AG10803 (cell line): ENCODE data around the gene PLXDC2.

Experiments used
- DNase-seq: peaks from one replicate; pipeline ENCODE4 v3.0.0; 2010; ENCODE audit warnings: low read depth
- H3K4me3 ChIP-seq: 2 replicates; pipeline ENCODE4 v1.5.1; 2011; ENCODE audit warnings: mild to moderate bottlenecking, low read length, control low read depth
- TF ChIP-seq, protein P1 (sequence below): conservative IDR thresholded peaks from 2 replicates; pipeline ENCODE4 v1.5.1; 2011; ENCODE audit warnings: mild to moderate bottlenecking, low read length, control low read depth, inconsistent platforms

PLXDC2 gene

GRCh38 chr10:19964625-19965024 is 148.4 kb downstream of the PLXDC2 start:
- no peak for DNase-seq

GRCh38 chr10:19966751-19967150 is 150.5 kb downstream of the PLXDC2 start:
- no peak for DNase-seq
- TF ChIP-seq, protein P1, sequence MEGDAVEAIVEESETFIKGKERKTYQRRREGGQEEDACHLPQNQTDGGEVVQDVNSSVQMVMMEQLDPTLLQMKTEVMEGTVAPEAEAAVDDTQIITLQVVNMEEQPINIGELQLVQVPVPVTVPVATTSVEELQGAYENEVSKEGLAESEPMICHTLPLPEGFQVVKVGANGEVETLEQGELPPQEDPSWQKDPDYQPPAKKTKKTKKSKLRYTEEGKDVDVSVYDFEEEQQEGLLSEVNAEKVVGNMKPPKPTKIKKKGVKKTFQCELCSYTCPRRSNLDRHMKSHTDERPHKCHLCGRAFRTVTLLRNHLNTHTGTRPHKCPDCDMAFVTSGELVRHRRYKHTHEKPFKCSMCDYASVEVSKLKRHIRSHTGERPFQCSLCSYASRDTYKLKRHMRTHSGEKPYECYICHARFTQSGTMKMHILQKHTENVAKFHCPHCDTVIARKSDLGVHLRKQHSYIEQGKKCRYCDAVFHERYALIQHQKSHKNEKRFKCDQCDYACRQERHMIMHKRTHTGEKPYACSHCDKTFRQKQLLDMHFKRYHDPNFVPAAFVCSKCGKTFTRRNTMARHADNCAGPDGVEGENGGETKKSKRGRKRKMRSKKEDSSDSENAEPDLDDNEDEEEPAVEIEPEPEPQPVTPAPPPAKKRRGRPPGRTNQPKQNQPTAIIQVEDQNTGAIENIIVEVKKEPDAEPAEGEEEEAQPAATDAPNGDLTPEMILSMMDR = no peak
- no peak overlapping the region for H3K4me3 ChIP-seq

More at GRCh38 chr10:19964625-19965024, 148.4 kb downstream of the PLXDC2 start:
- TF ChIP-seq, protein P1 = no peak
- no peak overlapping the region for H3K4me3 ChIP-seq

DNA sequence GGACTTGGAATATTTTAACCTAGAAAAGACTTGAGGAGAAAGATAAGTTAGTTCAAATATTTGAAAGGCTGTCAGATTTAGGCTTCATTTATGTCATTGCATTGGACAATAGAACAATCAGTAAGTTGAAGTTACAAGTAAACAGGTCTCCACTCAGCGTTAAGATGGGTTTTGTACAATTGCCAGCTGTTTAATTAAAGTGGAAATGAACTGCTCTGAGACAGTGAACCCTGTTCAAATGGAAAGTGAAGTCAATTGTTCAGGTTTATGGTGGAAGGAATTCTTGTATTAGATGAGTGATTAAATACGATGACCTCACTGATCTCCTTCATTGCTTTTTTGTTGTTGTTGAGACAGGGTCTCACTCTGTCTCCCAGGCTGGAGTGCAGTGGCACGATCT is 151.7 kb downstream of the PLXDC2 start:
- TF ChIP-seq, protein P1 = no peak
- DNase-seq = no peak
- no peak overlapping the region for H3K4me3 ChIP-seq

- no peak overlapping the region for H3K4me3 ChIP-seq
- TF ChIP-seq, protein P1 = no peak
- DNase-seq = peak; percentile 21
Observed at GRCh38 chr10:19968745-19969144, 152.5 kb downstream of the PLXDC2 start.

DNA sequence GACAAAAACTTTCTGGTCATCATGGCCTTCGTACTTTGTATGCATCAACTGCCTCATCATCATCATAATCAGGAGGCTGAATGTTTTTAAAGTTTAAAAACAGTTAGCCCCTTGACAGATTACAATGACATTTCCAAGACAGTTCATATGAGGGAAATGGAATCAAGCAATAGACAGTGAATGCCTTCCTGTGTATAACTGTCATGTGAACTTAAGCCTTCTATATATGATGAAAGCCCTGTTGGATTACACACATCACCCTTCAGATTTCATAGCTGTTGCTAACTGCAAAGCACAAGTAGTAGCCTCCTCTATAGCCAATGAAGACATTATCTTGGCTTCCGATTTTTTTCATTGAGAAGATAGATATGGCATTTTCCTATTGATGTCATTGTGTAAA is 154.0 kb downstream of the PLXDC2 start:
- DNase-seq = no peak
- no peak overlapping the region for H3K4me3 ChIP-seq
- TF ChIP-seq, protein P1 = no peak

- H3K4me3 ChIP-seq = no peak overlapping the region
- TF ChIP-seq, protein P1 = no peak
- no peak for DNase-seq
Observed at GRCh38 chr10:19970717-19971116, 154.5 kb downstream of the PLXDC2 start.

DNA sequence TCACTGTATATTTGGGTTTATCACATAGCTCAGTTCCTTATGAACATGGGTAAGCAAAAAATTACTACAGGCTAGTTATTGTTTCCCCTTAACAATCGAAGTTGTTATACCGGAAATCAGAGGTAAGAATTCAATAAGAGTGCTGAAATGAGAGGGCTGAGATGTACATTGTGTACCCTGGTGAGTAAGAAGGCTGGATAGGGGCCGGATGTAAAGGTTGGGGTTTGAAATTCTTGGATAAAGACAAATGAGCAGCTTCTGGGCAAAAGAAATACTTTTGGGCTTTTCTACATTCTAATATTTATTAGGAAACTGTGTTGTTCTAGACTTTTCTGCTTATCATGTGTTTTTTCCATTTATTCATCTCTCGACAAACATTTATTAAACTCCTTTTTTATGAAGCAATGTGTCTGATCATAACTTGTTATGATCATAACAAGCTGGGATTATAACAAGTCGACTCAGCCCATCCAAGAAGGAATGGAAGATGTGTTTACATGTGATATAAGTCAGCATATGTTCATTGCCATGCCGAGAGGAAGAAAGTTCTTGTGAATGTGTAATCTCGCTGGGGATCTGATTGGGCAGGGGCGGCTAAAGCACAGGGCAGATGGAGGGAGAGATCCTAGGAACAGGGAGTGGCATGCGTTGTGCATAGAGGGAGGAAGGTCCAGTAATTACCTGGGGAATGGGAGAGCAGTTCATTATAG is 155.3 kb downstream of the PLXDC2 start:
- DNase-seq = no peak
- H3K4me3 ChIP-seq = no peak overlapping the region
- TF ChIP-seq, protein P1 = no peak
